Stimulated activated memory B cell treated with anti-CD40 and anti-IgM and Interleukin-4, amounts not matched to agents 10 μg/mL and 1 μg/mL and 100 μg/mL, for 72 hours (primary cell): ENCODE results near the gene CCDC134.
"Not testable (repeated sequence)": the region's sequence is repeated elsewhere in the genome, so short reads cannot be mapped to it uniquely, and the experiment has no call there.

Experiments
- ATAC-seq: fragments of 150-1000 bp; cut with Tn5 transposase; 2 replicates; pipeline ENCODE4 v1.10.0; 2021
- H3K27ac Mint-ChIP-seq: one replicate; pipeline ENCODE4 v1.8.0; 2022; ENCODE audit warnings: mild to moderate bottlenecking, mixed read lengths
- H3K27me3 Mint-ChIP-seq: one replicate; pipeline ENCODE4 v1.8.0; 2022; ENCODE audit warnings: mixed read lengths
- H3K36me3 Mint-ChIP-seq: one replicate; pipeline ENCODE4 v1.8.0; 2022; ENCODE audit warnings: mixed read lengths
- H3K4me1 Mint-ChIP-seq: one replicate; pipeline ENCODE4 v1.8.0; 2022; ENCODE audit warnings: mixed read lengths
- H3K4me3 Mint-ChIP-seq: one replicate; pipeline ENCODE4 v1.8.0; 2022; ENCODE audit warnings: mild to moderate bottlenecking, moderate library complexity, mixed read lengths
- H3K9me3 Mint-ChIP-seq: one replicate; pipeline ENCODE4 v1.8.0; 2022; ENCODE audit warnings: mixed read lengths

Gene CCDC134

GRCh38 chr22:41863472-41863871, 63.0 kb downstream of the CCDC134 start:
- ATAC-seq: no peak
- Mint-ChIP-seq H3K36me3 (peaks cover 33% of the 10 kb centered on the region), H3K27ac (peak overlapping the region; percentile 100), H3K4me1 (peaks cover 73% of the 10 kb centered on the region), H3K9me3 (no peaks in the 10 kb centered on the region), H3K4me3 (peak overlapping the region; percentile 75), H3K27me3 (no peaks in the 10 kb centered on the region)

DNA sequence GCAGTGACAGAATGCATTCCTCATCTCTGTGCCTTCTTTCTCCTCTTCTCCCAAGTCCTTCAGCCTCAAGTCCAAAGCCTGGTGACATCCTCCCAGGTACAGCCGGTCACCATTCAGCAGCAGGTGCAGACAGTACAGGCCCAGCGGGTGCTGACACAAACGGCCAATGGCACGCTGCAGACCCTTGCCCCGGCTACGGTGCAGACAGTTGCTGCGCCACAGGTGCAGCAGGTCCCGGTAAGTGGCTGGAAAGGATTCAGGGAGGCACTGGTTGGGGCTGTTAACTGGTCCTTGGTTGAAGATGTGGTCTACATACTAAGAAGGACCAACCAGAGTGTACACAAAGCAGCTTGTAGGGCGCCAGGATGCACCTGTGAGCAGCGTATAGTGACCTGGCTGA, 68.1 kb downstream of the CCDC134 start:
- Mint-ChIP-seq H3K4me3 (no peak overlapping the region), H3K4me1 (peaks cover 50% of the 10 kb centered on the region), H3K9me3 (no peaks in the 10 kb centered on the region), H3K27ac (no peak overlapping the region), H3K36me3 (peaks cover 72% of the 10 kb centered on the region), H3K27me3 (no peaks in the 10 kb centered on the region)
- no peak for ATAC-seq

DNA sequence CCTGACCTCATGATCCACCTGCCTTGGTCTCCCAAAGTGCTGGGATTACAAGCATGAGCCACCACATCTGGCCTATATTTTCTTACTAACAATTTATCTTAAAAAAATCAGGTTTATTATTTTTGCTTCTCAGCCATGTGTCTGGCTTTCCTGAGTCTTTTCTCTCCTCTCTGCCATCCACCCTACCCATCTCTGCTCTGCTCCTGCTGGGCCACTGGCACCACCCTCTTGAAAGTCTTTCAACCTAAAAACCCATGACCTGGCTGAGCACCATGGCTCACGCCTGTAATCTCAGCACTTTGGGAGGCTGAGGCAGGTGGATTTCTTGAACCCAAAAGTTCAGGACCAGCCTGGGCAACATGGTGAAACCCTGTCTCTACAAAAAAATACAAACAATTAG, 69.6 kb downstream of the CCDC134 start:
- not testable (repeated sequence) for H3K27me3 Mint-ChIP-seq, H3K9me3 Mint-ChIP-seq, H3K4me3 Mint-ChIP-seq, ATAC-seq, H3K27ac Mint-ChIP-seq
- Mint-ChIP-seq H3K36me3 (peaks cover 77% of the 10 kb centered on the region), H3K4me1 (peaks cover 42% of the 10 kb centered on the region)

GRCh38 chr22:41870786-41871185, 70.3 kb downstream of the CCDC134 start:
- Mint-ChIP-seq H3K4me3 (no peak overlapping the region), H3K4me1 (peaks cover 35% of the 10 kb centered on the region), H3K27me3 (no peaks in the 10 kb centered on the region), H3K9me3 (no peaks in the 10 kb centered on the region), H3K36me3 (peaks cover 79% of the 10 kb centered on the region), H3K27ac (peak overlapping the region; percentile 84)
- ATAC-seq: no peak

- no peak overlapping the region for H3K4me3 Mint-ChIP-seq
Observed at GRCh38 chr22:41873391-41873790, 72.9 kb downstream of the CCDC134 start.

DNA sequence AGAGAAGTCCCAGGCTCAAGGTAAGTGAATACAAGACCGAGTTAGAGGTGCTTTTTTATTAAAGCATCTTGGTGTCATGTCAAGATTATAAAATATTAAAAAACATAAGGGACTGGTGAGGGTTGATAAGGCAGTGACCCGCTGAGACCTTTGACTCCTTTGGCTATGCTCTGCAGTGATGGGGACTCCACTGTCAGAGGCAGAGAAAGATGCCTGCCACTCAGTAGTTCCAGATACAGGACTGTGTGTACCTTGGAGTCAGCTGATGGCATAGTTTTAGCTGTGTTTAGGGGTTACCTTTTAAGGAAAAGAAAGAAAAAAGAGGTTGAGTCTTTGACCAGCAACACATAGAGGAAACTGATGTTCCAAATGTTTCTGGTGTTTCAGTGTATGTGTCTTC, 73.6 kb downstream of the CCDC134 start:
- H3K27ac Mint-ChIP-seq: peak overlapping the region; percentile 65
- no peak for ATAC-seq

More at GRCh38 chr22:41873391-41873790, 72.9 kb downstream of the CCDC134 start:
- no peaks in the 10 kb centered on the region for H3K9me3 Mint-ChIP-seq
- no peak for ATAC-seq
- H3K27me3 Mint-ChIP-seq: no peaks in the 10 kb centered on the region
- peaks cover 82% of the 10 kb centered on the region for H3K36me3 Mint-ChIP-seq
- peaks cover 22% of the 10 kb centered on the region for H3K4me1 Mint-ChIP-seq
- peak overlapping the region; percentile 65 for H3K27ac Mint-ChIP-seq

DNA sequence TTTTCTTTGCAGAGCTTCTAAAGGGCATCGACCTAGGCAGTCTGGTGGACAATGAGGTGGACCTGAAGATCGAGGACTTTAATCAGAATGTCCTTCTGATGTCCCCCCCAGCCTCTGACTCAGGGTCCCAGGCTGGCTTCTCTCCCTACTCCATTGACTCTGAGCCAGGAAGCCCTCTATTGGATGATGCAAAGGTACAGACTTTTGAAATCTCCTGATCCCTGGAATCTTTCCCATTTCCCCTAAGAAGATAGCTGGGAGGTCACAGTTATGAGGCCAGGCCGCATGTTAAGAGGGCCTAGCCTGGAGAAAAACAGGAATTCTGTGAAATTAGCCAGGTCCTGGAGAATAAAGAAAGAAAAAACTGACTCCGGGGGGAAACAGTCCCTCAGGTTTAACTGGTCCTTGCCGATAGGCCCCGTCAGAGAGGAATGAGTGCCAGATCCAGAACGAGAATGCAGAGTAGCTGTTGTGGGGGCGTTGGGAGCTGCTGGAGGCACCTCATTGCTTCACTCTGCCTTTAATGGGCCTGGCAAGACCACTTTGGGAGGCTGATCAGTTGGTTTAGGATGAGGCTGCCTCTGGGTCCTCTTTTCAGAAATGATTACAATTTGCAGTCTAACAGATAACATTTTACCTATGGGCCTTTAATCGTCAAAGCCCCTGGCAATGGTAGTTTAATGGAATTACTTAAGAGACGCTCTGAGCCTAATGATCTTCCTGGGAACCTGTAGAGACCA, 75.2 kb downstream of the CCDC134 start:
- Mint-ChIP-seq H3K36me3 (peaks cover 73% of the 10 kb centered on the region), H3K9me3 (no peaks in the 10 kb centered on the region), H3K4me1 (peaks cover 28% of the 10 kb centered on the region), H3K27ac (peak overlapping the region; percentile 68), H3K27me3 (no peaks in the 10 kb centered on the region), H3K4me3 (no peak overlapping the region)
- no peak for ATAC-seq

More for the DNA sequence above, 73.6 kb downstream of the CCDC134 start:
- no peaks in the 10 kb centered on the region for H3K9me3 Mint-ChIP-seq
- peaks cover 82% of the 10 kb centered on the region for H3K36me3 Mint-ChIP-seq
- peaks cover 26% of the 10 kb centered on the region for H3K4me1 Mint-ChIP-seq
- no peaks in the 10 kb centered on the region for H3K27me3 Mint-ChIP-seq
- H3K4me3 Mint-ChIP-seq: no peak overlapping the region
